ENCODE measurements around the gene PPP1R13B. TPM values are rescaled to one million over a fixed set of nuclear protein-coding genes. Genes with fewer than 3 reads are reported as not detected.

PPP1R13B gene
- polyA plus RNA-seq, 1 of the 3 experiments (the other 2 are of a cell fraction) = 5.7 TPM

DNA sequence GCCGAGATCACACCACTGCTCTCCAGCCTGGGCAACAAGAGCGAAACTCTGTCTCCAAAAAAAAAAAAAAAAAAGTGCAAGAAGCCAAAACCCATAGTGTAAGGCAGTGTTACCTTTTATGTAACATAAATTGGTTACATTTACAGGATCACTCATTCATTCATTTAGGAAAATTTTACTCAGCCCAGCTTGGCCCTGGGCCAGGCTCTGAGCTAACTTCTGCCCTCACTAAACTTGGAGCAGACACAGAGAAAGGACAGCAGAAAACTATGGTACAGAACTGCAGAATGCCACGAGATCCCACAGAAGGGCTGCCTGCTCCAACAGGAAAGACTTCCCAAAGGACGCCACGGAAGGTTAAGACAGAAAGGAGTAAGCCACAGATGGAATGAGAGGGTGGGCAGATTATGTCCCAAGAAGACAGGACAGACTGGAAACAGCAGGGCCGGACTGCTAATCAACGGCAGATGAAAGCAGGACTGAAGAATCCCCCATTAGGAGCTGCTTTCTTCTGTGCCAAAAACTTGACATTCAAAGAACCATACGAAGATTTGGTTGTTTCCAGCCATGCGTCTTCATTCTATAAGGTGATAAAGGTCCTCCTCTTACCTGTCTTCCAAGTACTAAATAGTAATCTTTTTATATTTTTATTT, 18.9 kb downstream of the PPP1R13B start:
- no peak for DNase-seq
- Histone ChIP-seq H3K9me2 (no peaks in the 10 kb centered on the region), H3K27ac (ENCODE audit: low read depth in 2 of 2, low read length in 1 of 2) (peak overlapping the region in 1 of 2 experiments; percentile 38; a peak in 2 of 4 replicates), H3K9ac (0 out of 2 replicates have a peak overlapping the region, but pooled peaks have one; percentile 28), H3K27me3 (ENCODE audit: insufficient read depth) (no peaks in the 10 kb centered on the region), H3K4me1 (ENCODE audit: control insufficient read depth in 1 of 2, insufficient read depth in 2 of 2, low read depth in 1 of 2, low read length in 1 of 2) (peaks cover 0 to 3% of the 10 kb centered on the region in 2 experiments; a peak in 1 of 4 replicates), H3K9me3 (no peaks in the 10 kb centered on the region), H3K4me2 (peak overlapping the region; percentile 54), H3K79me2 (ENCODE audit: insufficient read depth) (peaks cover 10% of the 10 kb centered on the region), H3F3A (replicated peaks; ENCODE audit: insufficient read depth) (no peaks in the 10 kb centered on the region), H2AFZ (ENCODE audit: low read depth) (peak overlapping the region; percentile 44; the same call in 1 of the 2 replicates), H3K36me3 (replicated peaks in 1 of 2; ENCODE audit: control insufficient read depth in 1 of 2, insufficient read depth in 2 of 2, low read length in 1 of 2) (no peaks in the 10 kb centered on the region), H3K4me3 (ENCODE audit: low read depth in 2 of 2, low read length in 1 of 2) (peak overlapping the region in 1 of 2 experiments; percentile 11; a peak in 1 of 4 replicates), H4K20me1 (ENCODE audit: insufficient read depth) (no peaks in the 10 kb centered on the region)
- POLR2A ChIA-PET = no interaction called here
- TF ChIP-seq NFIC (IDR thresholded peaks at IDR 0.05; ENCODE audit: borderline replicate concordance) (peak; percentile 46; the same call in 1 of the 2 replicates), FOXM1 (IDR thresholded peaks at IDR 0.05; ENCODE audit: low read depth) (no peak)
- CTCF ChIA-PET = no interaction called here
- 58% methylated on average over 9 of the region's 9 CpGs for WGBS (ENCODE audit: low lambda C conversion rate)

DNA sequence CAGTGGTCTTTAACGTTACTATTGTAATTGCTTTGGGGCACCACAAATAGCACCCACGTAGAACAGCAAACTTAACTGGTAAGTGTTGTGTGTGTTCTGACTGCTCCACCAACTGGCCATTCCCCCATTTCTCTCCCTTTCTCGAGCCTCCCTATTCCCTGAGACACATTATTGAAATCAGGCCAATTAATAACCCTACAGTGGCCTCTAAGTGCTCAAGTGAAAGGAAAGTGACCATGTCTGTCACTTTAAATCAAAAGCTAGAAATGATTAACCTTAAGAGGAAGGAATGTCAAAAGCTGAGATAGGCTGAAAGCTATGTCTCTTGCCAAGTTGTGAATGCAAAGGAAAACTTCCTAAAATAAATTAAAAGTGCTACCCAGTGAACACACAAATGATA, 22.3 kb downstream of the PPP1R13B start:
- TF ChIP-seq, protein P1, sequence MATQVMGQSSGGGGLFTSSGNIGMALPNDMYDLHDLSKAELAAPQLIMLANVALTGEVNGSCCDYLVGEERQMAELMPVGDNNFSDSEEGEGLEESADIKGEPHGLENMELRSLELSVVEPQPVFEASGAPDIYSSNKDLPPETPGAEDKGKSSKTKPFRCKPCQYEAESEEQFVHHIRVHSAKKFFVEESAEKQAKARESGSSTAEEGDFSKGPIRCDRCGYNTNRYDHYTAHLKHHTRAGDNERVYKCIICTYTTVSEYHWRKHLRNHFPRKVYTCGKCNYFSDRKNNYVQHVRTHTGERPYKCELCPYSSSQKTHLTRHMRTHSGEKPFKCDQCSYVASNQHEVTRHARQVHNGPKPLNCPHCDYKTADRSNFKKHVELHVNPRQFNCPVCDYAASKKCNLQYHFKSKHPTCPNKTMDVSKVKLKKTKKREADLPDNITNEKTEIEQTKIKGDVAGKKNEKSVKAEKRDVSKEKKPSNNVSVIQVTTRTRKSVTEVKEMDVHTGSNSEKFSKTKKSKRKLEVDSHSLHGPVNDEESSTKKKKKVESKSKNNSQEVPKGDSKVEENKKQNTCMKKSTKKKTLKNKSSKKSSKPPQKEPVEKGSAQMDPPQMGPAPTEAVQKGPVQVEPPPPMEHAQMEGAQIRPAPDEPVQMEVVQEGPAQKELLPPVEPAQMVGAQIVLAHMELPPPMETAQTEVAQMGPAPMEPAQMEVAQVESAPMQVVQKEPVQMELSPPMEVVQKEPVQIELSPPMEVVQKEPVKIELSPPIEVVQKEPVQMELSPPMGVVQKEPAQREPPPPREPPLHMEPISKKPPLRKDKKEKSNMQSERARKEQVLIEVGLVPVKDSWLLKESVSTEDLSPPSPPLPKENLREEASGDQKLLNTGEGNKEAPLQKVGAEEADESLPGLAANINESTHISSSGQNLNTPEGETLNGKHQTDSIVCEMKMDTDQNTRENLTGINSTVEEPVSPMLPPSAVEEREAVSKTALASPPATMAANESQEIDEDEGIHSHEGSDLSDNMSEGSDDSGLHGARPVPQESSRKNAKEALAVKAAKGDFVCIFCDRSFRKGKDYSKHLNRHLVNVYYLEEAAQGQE (IDR thresholded peaks at IDR 0.05; ENCODE audit: low read depth, low read length) = no peak
- TF ChIP-seq, protein P2, sequence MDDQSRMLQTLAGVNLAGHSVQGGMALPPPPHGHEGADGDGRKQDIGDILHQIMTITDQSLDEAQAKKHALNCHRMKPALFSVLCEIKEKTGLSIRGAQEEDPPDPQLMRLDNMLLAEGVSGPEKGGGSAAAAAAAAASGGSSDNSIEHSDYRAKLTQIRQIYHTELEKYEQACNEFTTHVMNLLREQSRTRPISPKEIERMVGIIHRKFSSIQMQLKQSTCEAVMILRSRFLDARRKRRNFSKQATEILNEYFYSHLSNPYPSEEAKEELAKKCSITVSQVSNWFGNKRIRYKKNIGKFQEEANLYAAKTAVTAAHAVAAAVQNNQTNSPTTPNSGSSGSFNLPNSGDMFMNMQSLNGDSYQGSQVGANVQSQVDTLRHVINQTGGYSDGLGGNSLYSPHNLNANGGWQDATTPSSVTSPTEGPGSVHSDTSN (IDR thresholded peaks at IDR 0.05) = 0 out of 2 replicates have a peak, but pooled peaks have one; percentile 5
- TF ChIP-seq MEF2A (IDR thresholded peaks at IDR 0.05; ENCODE audit: borderline replicate concordance, low read depth) (no peak), FOXM1 (IDR thresholded peaks at IDR 0.05; ENCODE audit: low read depth) (no peak), NFIC (IDR thresholded peaks at IDR 0.05; ENCODE audit: borderline replicate concordance) (no peak), SIN3A (IDR thresholded peaks at IDR 0.05; ENCODE audit: borderline replicate concordance, low read depth, low read length) (no peak), TAF1 (IDR thresholded peaks at IDR 0.05; ENCODE audit: borderline replicate concordance, low read depth, low read length) (no peak), RXRA (IDR thresholded peaks at IDR 0.05; ENCODE audit: borderline replicate concordance, low read depth) (no peak)
- ChIA-PET POLR2A (no interaction called here), CTCF (interaction anchor here (1.4 to 2.1 kb wide), 5 partner anchors 17 to 85 kb away, joined by 3 to 8 read pairs (median 6); no protein-coding TSS in a partner anchor)
- H3K27ac ChIP-seq (ENCODE audit: low read depth in 2 of 2, low read length in 1 of 2) = no peak overlapping the region
- H3K4me3 ChIP-seq (ENCODE audit: low read depth in 2 of 2, low read length in 1 of 2) = no peak overlapping the region
- no peak overlapping the region for H2AFZ ChIP-seq (ENCODE audit: low read depth)
- H3K9me2 ChIP-seq = no peaks in the 10 kb centered on the region
- no peak overlapping the region for H3K4me2 ChIP-seq
- H3K79me2 ChIP-seq (ENCODE audit: insufficient read depth) = peaks cover 5% of the 10 kb centered on the region
- no peak for DNase-seq
- 80% methylated on average over 3 of the region's 3 CpGs for WGBS (ENCODE audit: low lambda C conversion rate)
- no peak overlapping the region for H3K9ac ChIP-seq
- no peaks in the 10 kb centered on the region for H3K27me3 ChIP-seq (ENCODE audit: insufficient read depth)
- no peaks in the 10 kb centered on the region for H3K9me3 ChIP-seq
- H4K20me1 ChIP-seq (ENCODE audit: insufficient read depth) = no peaks in the 10 kb centered on the region
- peaks cover 5% of the 10 kb centered on the region for H3F3A ChIP-seq (replicated peaks; ENCODE audit: insufficient read depth)
- no peaks in the 10 kb centered on the region for H3K36me3 ChIP-seq (replicated peaks in 1 of 2; ENCODE audit: control insufficient read depth in 1 of 2, insufficient read depth in 2 of 2, low read length in 1 of 2)
- H3K4me1 ChIP-seq (ENCODE audit: control insufficient read depth in 1 of 2, insufficient read depth in 2 of 2, low read depth in 1 of 2, low read length in 1 of 2) = peaks cover 4 to 5% of the 10 kb centered on the region in 2 experiments; a peak in 2 of 4 replicates
